Measurements from ENCODE around the gene ABCA3. TPM values are rescaled to one million over a fixed set of nuclear protein-coding genes. Genes with fewer than 3 reads are reported as not detected.
A peak's percentile ranks its signal among the peaks of the same experiment; 100 is the strongest.

Gene ABCA3
- total RNA-seq, 1 experiment from 2014 or later, result 7.6 TPM

DNA sequence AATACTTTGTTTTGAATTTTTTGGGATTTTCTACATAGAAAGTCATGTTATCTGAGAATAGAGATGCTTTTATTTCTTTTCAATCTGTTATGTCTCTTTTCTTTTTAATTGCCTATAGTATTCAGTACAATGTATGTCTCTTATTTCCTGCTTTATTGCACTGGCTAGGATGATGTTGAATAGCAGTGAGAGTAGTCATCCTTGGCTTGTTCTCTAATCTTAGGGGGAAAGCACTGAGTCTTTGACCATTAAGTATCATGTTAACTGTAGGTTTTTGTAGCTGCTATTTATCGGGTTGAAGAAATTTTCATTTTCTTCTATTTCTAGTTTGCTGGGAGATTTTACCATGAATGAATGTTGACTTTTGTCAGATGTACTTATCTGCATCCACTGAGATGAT lies 10.0 kb upstream of the ABCA3 start:
- Mint-ChIP-seq H3K36me3 (ENCODE audit: insufficient read depth, unreplicated experiment) (no peaks in the 10 kb centered on the region), H3K27ac (ENCODE audit: unreplicated experiment) (no peak overlapping the region), H3K4me1 (ENCODE audit: low read depth, unreplicated experiment) (no peaks in the 10 kb centered on the region), H3K4me3 (ENCODE audit: low read depth, unreplicated experiment) (no peak overlapping the region), H3K27me3 (ENCODE audit: unreplicated experiment) (peaks cover 27% of the 10 kb centered on the region), H3K9me3 (ENCODE audit: low read depth, unreplicated experiment) (no peaks in the 10 kb centered on the region)
- DNase-seq, result no peak
- CTCF ChIA-PET, result no interaction called here
- TF ChIP-seq, protein P1, sequence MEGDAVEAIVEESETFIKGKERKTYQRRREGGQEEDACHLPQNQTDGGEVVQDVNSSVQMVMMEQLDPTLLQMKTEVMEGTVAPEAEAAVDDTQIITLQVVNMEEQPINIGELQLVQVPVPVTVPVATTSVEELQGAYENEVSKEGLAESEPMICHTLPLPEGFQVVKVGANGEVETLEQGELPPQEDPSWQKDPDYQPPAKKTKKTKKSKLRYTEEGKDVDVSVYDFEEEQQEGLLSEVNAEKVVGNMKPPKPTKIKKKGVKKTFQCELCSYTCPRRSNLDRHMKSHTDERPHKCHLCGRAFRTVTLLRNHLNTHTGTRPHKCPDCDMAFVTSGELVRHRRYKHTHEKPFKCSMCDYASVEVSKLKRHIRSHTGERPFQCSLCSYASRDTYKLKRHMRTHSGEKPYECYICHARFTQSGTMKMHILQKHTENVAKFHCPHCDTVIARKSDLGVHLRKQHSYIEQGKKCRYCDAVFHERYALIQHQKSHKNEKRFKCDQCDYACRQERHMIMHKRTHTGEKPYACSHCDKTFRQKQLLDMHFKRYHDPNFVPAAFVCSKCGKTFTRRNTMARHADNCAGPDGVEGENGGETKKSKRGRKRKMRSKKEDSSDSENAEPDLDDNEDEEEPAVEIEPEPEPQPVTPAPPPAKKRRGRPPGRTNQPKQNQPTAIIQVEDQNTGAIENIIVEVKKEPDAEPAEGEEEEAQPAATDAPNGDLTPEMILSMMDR (IDR thresholded peaks at IDR 0.05; ENCODE audit: unreplicated experiment), result no peak
- intact Hi-C loops (cut with micrococcal nuclease; ENCODE audit: unreplicated experiment), result no loop called here
- no TSS peak for BruUV-seq (replicated peaks)

DNA sequence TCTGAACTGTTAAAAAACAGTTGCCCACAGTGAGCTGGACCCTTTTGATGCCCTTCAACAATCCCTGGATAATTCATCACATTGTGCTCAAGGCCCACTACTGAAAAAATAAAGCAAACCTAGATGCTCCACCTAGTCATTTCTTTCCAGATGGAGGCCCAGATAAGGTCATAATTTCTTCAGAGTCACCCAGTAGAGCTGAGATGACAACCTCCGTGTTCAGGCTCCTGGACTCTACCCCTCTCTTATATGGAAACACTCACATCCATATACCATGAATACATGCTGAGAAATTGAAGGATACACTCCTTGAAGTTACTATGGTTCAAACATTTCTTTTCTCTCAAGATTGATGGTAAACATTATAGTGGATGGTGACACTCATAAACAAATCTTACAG lies 2.7 kb upstream of the ABCA3 start:
- Mint-ChIP-seq H3K4me3 (ENCODE audit: low read depth, unreplicated experiment) (no peak overlapping the region), H3K9me3 (ENCODE audit: low read depth, unreplicated experiment) (no peaks in the 10 kb centered on the region), H3K36me3 (ENCODE audit: insufficient read depth, unreplicated experiment) (peaks cover 19% of the 10 kb centered on the region), H3K4me1 (ENCODE audit: low read depth, unreplicated experiment) (peaks cover 16% of the 10 kb centered on the region), H3K27ac (ENCODE audit: unreplicated experiment) (no peak overlapping the region), H3K27me3 (ENCODE audit: unreplicated experiment) (peaks cover 18% of the 10 kb centered on the region)
- BruUV-seq (replicated peaks), result no TSS peak
- TF ChIP-seq, protein P1 (IDR thresholded peaks at IDR 0.05; ENCODE audit: unreplicated experiment), result no peak
- intact Hi-C loops (cut with micrococcal nuclease; ENCODE audit: unreplicated experiment), result loop anchor here (2.0 kb wide), 1 partner anchor 158 kb away; no protein-coding TSS in a partner anchor
- DNase-seq, result no peak
- CTCF ChIA-PET, result interaction anchor here (0.5 to 1.0 kb wide), 3 partner anchors 27 to 172 kb away, joined by 4 to 11 read pairs (median 9); partner anchors contain the start of gene NTN3

DNA sequence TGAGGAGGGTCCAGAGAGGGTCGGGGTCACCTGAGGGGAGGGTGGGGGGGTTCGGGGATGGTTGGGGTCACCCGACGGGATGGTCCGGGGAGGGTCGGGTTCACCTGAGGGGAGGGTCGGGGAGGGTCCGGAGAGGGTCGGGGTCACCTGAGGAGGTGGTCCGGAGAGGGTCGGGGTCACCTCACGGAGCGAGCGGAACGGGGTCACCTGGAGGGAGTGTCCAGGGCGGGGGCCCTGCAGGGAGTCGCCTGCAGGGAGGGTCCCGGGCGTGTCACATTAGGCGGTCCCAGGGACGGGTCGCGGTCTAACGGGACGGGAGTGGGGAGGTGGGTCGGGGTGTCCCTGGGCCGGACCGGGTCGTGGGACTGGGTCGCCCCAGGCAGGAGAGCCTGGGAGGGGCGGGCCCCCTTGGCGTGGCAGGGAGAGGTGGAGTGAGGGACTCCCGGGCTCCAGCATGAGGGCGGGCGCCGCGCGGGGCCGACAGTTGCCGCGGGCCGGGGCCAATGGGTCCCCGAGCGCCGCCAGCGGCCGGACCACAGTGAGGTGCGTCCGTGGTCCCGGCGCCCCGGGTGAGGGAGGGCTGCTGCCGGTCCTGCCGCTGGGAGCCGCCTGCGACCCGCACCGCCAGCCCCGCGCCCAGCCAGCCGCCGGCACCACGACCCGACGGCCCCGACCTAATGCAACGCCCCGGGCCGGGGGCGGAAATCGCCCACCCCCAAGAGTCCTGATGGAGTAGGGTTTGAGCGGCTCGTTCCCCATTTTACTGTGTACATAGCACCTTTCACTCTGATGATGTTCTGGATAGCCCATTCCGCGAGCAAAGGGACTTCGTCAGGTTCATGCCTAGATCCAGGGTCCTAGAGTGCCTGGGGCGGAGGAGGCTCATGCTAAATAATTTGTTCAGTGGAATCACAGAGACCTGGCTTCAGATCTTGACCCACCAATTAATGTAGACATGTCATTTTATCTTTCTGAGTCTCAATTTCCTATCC lies 1.2 kb upstream of the ABCA3 start:
- no peak overlapping the region for H3K27ac Mint-ChIP-seq (ENCODE audit: unreplicated experiment)
- TF ChIP-seq, protein P1 (IDR thresholded peaks at IDR 0.05; ENCODE audit: unreplicated experiment), result no peak
- peak overlapping the region; percentile 80 for H3K4me3 Mint-ChIP-seq (ENCODE audit: low read depth, unreplicated experiment)
- CTCF ChIA-PET, result no interaction called here
- no peak for DNase-seq
- no peaks in the 10 kb centered on the region for H3K9me3 Mint-ChIP-seq (ENCODE audit: low read depth, unreplicated experiment)
- peaks cover 18% of the 10 kb centered on the region for H3K27me3 Mint-ChIP-seq (ENCODE audit: unreplicated experiment)
- H3K36me3 Mint-ChIP-seq (ENCODE audit: insufficient read depth, unreplicated experiment), result peaks cover 19% of the 10 kb centered on the region
- no TSS peak for BruUV-seq (replicated peaks)
- H3K4me1 Mint-ChIP-seq (ENCODE audit: low read depth, unreplicated experiment), result peaks cover 18% of the 10 kb centered on the region
- intact Hi-C loops (cut with micrococcal nuclease; ENCODE audit: unreplicated experiment), result loop anchor here (2.0 kb wide), 1 partner anchor 159 kb away; no protein-coding TSS in a partner anchor

DNA sequence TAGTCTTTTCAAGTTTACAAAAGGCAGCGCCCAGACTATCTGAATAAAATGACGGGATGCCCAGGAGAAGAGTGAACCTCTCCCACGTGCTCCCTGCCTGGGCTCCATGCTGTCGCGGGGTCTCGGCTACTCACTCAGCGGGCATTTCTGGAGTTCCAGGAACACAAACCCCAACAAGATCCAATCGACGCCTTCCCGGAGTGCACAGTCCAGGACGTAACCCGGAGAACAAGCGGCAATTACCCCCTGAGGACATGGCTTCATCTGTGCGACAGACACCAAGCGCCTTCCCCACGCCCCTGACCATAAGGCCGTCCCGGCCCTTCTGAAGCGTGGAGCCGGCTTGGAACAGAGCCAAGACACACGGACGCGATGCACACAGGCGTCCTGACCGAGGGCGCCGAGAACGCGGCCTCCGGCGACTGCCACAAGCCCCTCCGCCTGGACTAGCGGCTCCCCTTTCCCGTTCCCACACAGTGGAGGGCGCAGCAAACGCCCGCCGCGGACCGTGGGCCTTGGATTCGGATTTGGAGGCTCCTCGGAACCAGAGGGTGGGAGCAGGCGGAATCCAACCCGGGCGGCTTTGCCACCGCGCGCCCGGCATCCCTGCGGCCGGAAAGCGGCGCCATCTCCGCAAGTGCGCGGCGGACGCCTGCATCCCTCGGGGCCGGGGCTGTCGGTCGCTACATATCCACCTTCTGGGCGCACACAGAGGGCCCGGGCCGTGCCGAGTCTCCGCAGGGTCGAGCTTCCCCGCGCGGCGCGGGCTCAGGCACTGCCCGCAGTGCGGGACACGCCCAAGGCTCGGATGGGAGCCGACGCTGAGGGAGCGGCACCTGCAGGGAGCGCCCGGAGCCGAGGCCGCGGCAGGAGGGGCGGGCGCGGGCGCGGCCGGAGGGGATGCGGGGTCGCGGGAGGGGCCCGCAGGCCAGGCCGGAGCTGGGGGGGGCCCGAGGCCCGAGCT lies 725 bp downstream of the ABCA3 start:
- TF ChIP-seq, protein P1 (IDR thresholded peaks at IDR 0.05; ENCODE audit: unreplicated experiment), result no peak
- intact Hi-C loops (cut with micrococcal nuclease; ENCODE audit: unreplicated experiment), result no loop called here
- CTCF ChIA-PET, result interaction anchor here (0.6 kb wide), 1 partner anchor 38 kb away, joined by 5 read pairs; no protein-coding TSS in a partner anchor
- no TSS peak for BruUV-seq (replicated peaks)
- Mint-ChIP-seq H3K4me1 (ENCODE audit: low read depth, unreplicated experiment) (peaks cover 18% of the 10 kb centered on the region), H3K36me3 (ENCODE audit: insufficient read depth, unreplicated experiment) (peaks cover 23% of the 10 kb centered on the region), H3K27ac (ENCODE audit: unreplicated experiment) (peak overlapping the region; percentile 60), H3K4me3 (ENCODE audit: low read depth, unreplicated experiment) (peak overlapping the region; percentile 80), H3K9me3 (ENCODE audit: low read depth, unreplicated experiment) (no peaks in the 10 kb centered on the region), H3K27me3 (ENCODE audit: unreplicated experiment) (peaks cover 18% of the 10 kb centered on the region)
- DNase-seq, result peak; percentile 53
